T-helper 2 cell treated with Interferon-gamma antibody and Interleukin-4, amounts not matched to agents 100 ng/mL and 5 ng/mL, for 36 hours (primary cell): ENCODE data around the gene CETN1. TPM values are rescaled to one million over a fixed set of nuclear protein-coding genes. Genes with fewer than 3 reads are reported as not detected.

ENCODE experiments used
- intact Hi-C: fragments of 100-400 bp; cut with micrococcal nuclease; formaldehyde crosslinking; loops from one replicate; pipeline ENCODE4 v1.15.1; 2023
- total RNA-seq: library from RNA; stranded (reverse); gene quantifications from 2 replicates; pipeline ENCODE4 v1.2.3, GENCODE V29; 2022

The CETN1 gene
- total RNA-seq, 1 donor from 2014 or later, result not detected

DNA sequence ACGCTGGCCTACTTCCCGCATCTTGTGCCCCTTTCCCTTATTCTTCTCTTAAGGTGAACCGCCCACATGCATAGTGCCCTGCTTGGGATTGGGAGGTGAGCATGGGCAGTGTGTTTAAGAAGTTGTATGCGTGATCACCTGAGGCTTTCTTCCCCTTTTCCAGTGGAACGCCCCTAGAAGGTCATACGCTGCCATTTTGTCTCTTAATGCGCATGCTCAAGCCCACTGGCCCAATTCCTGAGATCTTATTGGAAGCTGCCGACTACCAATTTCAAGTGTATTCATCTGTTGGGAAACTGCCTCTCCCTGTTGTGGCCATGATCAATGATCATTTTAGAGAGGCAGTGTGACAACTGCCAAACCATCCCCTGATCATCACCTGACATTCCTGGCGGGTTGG, 3.3 kb upstream of the CETN1 start:
- intact Hi-C loops, result no loop called here

DNA sequence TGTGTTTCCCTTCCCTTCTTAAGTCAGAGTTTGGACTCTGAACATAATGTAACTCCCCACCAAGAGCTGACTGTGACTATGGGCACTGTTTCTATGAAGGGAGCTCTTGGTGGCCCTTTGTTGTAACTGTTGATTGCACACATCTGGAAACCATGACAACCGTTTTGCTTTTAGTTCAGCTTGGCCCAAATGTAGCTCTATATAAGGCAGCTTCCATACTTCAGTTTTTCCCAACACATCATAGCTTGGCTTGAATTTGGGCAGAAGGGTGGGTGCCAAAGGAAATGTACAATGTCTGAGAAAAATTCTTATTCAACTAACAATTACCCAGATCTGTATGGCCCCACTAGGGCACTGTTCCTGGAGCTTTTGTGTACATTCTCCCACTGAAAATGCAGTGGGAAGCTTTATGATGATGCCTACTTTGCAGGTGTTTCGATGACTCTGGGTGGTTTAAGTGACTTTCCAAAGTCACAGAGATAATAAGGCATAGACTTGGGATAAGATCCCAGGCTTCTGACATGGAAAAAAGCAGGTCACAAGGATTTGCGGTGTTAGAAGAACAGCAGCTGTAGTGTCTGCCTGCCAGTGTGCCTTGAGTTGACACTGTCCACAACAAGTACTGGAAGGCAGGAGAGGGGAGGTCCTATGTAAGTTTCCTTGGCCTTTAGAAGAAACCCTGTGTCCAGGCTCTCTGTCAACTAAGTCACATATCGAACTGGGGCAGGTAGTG, 2.4 kb upstream of the CETN1 start:
- intact Hi-C loops, result no loop called here

GRCh38 chr18:579238-579637, 942 bp upstream of the CETN1 start:
- intact Hi-C loops, result no loop called here

- intact Hi-C loops, result no loop called here
Measured at GRCh38 chr18:581096-581495, 916 bp downstream of the CETN1 start.

DNA sequence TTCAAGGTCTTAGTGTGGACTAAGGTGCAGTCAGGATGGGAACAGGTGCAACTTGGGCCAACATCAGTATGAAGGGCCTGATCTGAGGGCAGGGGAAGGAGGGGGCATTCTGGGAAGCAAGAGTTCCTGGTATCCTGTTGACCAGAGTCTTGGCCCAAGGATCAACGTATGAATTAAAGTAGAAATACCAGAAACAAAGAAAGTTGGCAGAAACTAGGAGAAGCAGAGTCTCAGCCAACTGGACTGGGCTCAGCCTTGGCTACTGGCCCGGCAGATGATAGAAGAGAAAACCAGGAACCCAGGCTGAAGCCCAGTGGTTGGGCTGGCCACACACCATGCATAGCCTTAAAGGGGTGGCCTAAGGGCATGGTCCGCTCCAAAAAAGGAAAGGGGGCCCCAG, 2.3 kb downstream of the CETN1 start:
- intact Hi-C loops, result no loop called here

DNA sequence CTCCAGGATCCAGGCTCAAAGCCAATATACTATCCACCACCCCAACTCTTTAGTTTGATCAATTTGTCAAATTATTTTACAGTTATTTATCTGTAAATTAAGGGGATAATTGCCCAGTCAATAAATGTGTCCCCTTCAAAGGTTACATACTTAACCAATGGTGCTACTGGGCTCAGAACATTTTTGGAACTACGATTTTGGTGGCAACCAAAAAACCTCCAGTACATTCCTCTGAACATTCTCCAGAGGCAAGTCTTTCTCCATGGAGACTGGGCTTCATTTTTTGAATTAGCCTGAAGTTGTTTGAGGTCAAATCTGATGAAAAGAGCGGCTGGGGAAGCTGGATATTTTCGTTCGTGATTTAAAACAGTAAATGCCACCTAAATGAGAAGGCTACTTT, 14.9 kb downstream of the CETN1 start:
- intact Hi-C loops, result loop anchor here (2.0 to 5.0 kb wide), 2 partner anchors 328 to 436 kb away; partner anchors contain the start of genes THOC1 and USP14

DNA sequence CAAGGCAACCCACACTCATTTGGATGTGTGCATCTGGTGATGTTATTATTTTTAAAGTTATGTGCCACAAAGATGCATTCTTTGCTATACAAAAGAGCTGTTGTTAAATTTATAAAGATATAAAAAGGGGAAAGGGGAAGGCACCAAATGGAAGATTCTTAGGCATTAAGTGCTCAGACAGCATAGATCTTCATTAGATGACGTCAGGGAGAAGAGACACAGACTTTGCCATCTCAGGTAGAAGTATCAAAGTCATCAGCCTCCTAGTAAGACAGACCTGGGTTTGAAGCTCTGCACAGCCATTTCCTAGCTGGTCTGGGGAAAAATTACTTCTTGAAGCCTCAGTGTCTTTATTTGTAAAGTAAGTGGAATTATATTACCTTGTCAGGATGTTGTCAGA, 15.4 kb downstream of the CETN1 start:
- intact Hi-C loops, result loop anchor here (2.0 to 5.0 kb wide), 2 partner anchors 328 to 437 kb away; partner anchors contain the start of genes THOC1 and USP14

- intact Hi-C loops, result loop anchor here (1.0 to 5.0 kb wide), 4 partner anchors 20 to 329 kb away; partner anchors contain the start of genes ENOSF1 and THOC1
Measured at GRCh38 chr18:596288-596881, 16.2 kb downstream of the CETN1 start.

- intact Hi-C loops, result loop anchor here (5.0 kb wide), 1 partner anchor 331 kb away; the partner anchor contains the start of gene THOC1
Measured at GRCh38 chr18:598124-598589, 18.0 kb downstream of the CETN1 start.

GRCh38 chr18:600107-600506, 19.9 kb downstream of the CETN1 start:
- intact Hi-C loops, result no loop called here

DNA sequence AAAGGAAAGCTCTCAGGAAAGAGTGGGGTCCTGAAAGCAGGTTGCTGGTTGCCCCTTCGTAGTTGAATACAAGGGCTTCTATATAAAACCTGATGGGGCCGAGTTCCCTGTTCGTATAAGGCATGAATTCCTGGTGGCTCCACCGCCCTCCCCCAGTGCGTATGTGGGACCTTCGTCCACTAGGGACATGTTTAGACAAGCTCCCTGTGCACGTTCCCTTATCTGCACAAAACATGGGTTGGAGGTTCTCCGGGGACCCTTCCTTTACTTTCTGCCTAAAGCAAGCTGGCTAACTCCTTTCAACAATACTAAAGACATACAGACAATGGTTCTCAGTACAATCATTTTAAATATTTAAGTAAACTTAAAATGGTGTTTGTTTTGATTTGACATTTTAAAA, 24.6 kb downstream of the CETN1 start:
- intact Hi-C loops, result no loop called here

DNA sequence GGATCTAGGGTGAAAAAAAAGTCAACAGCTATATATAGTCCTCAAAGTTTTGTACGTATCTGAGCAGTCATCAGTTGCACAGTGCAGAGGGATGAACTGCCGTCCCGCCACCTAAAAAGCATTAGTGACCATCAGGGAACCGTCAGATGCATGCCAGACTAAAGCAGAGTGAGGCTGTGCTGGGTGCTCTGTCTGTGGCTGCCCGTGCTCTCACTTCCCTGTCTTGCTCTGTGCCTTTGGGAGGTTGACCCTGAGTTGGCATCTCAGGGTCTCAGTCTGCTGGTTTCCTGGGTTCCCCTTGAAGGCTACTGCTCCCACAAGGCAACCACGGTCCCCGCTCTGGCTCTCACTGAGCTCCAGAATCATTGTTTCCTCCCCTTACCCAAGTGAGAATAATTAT, 27.8 kb downstream of the CETN1 start:
- intact Hi-C loops, result no loop called here

DNA sequence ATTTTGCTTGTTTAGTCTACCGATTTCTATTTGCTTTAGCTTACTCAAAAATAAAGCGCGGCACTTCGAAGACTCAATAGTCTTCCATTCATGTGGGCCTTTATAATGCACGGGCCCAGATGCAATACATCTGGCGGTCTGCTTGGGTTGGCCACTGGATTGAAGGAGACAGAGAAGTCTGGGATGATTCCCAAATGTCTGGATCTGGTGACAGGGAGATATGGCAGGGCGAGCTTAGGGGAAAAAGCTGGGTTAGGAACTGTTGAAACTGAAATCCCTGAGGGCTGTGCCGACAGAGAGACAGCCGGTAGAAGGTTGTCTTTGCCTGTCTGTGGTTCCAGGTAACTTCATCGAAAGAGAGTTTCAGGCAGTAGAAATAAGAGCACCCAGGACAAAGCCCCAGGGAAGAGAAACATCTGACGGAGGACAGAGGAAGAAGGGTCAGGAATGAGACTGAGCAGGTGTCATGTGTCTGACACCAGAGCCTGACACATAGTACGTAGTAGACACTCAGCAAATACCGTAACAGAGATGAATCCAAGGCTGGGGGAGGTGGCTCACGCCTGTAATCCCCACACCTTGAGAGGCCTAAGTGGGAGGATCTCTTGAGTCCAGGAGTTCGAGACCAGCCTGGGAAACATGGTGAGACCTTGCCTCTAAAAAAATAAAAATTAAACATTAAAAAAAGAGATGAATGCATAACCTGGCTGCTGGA, 30.2 kb downstream of the CETN1 start:
- intact Hi-C loops, result no loop called here

DNA sequence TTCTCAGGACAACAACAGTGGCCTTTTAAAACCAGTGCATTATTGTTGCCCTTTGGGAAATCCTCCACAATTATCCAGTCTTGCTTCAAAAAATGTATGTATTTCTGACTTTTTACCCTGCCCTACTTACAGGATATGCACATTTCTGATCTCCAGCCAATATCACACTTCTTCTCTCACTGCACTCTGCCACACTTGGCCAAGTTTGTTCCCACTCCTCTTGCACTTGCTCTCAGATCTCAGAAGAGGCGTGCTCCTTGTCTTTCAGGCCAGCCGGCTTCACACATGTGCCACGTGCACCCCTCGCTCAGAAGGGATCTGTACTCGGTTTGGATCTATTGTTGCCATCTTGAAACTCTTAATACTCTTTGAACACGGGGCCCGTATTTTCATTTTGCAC, 32.0 kb downstream of the CETN1 start:
- intact Hi-C loops, result no loop called here

DNA sequence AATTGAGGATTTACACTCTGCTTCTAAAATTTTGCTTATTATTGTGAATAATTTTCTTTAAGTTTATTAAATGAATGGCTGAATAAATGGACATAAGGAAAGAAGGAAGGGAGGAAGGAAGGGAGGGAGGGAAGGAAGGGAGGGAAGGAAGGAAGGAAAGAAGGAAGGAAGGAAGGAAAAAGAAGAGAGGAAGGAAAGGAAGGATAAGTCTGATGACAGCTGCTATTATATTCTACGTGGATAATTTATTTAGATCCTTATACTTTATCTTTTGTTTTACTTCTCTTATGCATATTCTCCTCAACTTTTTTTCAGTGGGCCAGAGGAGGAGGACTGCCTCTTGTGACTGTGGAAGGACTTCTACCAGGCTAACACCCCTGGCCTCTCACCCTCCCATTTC, 34.0 kb downstream of the CETN1 start:
- intact Hi-C loops, result no loop called here

- intact Hi-C loops, result loop anchor here (5.0 kb wide), 1 partner anchor 508 kb away; no protein-coding TSS in a partner anchor
Measured at GRCh38 chr18:615092-615521, 34.9 kb downstream of the CETN1 start.

GRCh38 chr18:615773-616172, 35.6 kb downstream of the CETN1 start:
- intact Hi-C loops, result loop anchor here (2.0 to 5.0 kb wide), 2 partner anchors 19 to 508 kb away; partner anchors contain the start of gene CLUL1

GRCh38 chr18:616380-616995, 36.3 kb downstream of the CETN1 start:
- intact Hi-C loops, result loop anchor here (2.0 to 5.0 kb wide), 2 partner anchors 20 to 509 kb away; partner anchors contain the start of gene CLUL1

DNA sequence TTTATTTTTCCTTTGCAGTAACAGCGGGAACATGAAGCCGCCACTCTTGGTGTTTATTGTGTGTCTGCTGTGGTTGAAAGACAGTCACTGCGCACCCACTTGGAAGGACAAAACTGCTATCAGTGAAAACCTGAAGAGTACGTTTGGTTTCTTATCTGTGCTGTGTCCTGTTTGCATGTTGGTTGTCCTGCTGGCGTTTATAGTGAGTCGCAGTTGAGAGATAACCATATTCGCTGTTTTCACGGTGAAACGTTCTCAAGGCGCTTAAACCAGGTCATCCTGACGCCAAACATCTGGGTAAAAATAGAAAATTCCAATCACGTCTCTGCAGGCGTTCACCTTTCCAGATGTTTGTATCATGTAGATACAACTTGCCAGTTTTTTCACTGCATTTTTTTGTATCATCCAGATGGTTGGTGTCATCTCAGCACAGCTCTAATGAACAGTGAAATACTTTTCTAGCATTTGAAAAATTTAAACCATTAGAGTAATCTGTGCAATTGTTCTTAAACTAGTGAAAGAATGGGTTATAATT, 37.9 kb downstream of the CETN1 start:
- intact Hi-C loops, result loop anchor here (2.0 to 5.0 kb wide), 2 partner anchors 21 to 511 kb away; partner anchors contain the start of gene CLUL1

- intact Hi-C loops, result loop anchor here (5.0 kb wide), 1 partner anchor 511 kb away; no protein-coding TSS in a partner anchor
Measured at GRCh38 chr18:618618-619017, 38.4 kb downstream of the CETN1 start.
